GM21723 (cell line): ENCODE data around the gene KLHL22.
"Not testable (repeated sequence)": the region's sequence is repeated elsewhere in the genome, so short reads cannot be mapped to it uniquely, and the experiment has no call there.

ENCODE experiments used
- ATAC-seq: cut with Tn5 transposase; IDR thresholded peaks from one replicate; pipeline ENCODE4 v1.9.1; 2021; ENCODE audit warnings: mild to moderate bottlenecking, moderate library complexity; ENCODE audit not compliant: unreplicated experiment

KLHL22 gene, protein sequence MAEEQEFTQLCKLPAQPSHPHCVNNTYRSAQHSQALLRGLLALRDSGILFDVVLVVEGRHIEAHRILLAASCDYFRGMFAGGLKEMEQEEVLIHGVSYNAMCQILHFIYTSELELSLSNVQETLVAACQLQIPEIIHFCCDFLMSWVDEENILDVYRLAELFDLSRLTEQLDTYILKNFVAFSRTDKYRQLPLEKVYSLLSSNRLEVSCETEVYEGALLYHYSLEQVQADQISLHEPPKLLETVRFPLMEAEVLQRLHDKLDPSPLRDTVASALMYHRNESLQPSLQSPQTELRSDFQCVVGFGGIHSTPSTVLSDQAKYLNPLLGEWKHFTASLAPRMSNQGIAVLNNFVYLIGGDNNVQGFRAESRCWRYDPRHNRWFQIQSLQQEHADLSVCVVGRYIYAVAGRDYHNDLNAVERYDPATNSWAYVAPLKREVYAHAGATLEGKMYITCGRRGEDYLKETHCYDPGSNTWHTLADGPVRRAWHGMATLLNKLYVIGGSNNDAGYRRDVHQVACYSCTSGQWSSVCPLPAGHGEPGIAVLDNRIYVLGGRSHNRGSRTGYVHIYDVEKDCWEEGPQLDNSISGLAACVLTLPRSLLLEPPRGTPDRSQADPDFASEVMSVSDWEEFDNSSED

DNA sequence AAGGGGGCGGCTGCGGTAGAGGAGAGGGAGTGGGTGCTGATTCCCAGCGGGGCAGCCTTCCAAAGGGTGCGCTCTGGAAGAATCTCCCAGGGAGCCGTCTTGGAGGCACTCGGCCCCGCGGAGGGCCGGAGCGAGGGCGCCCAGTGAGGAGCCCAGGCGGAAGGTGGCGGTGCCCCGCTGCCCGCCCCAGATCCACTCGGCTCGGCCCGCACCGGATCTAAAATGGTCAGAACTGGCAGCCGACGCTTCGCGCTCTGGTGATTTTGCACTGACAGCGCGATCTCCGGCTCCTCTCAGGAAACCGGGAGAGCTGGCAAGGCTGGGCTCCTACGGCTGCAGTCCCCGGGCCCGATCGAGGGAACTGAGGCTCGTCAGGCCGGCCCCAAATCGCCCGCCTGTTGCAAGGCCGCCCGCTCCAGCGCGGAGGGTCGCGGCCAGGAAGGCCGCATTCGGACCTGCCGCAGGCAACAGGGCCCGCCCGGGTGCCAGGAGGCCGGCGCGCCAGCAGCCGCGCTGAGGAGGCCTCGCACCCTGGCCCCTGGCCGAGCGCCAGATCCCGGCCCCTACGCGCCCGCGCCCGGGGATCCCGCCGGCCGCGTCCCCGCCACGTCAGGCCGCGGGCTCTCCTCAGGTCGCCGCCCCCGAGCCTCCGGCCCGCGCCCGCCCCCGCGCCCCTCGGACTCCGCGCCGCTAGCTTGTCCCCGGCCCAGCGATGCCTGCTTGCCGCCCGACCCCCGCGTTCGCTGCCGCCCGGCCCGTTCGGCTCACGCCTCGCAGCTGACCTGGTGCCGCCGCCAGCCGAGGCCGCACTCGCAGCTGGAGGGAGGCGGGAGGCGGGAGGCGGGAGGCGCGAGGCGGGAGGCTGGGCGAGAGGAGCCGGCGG, at the start of gene KLHL22:
TSS of gene KLHL22 (minus strand) at position 818 of the 883 bp plus-strand sequence. CDS start 6,584 bp downstream, outside the sequence.
- ATAC-seq = peak; percentile 44

DNA sequence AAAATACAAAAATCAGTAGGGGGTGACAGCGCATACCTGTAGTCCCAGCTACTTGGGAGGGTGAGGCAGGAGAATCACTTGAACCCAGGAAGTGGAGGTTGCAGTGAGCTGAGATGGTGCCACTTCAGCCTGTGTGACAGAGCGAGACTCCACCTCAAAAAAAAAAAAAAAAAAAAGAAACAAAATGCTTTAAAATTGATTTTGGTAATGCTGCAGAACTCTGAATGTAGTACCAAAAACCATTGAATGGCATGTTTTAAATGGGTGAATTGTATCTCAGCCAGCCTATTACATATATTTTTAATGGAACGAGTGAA, 49.7 kb upstream of the KLHL22 start:
- ATAC-seq = not testable (repeated sequence)

DNA sequence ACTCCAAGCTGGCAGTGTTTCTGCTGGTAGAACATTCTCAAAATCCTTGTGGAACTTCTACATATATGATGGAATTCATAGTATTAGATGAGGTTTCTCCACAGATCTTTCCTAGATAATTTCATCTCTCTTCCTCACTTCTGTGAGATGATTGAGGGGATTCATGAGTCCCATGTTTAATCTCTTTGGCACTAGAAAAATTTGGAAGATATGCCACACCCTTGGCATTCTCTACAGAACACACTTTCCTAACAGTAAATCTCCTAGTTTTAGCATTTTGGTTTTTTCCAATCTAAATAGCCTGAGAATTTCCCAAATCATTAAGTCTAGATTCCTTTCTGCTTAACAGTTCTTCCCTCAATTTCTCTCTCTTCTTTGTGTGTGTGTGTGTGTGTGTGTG, 47.1 kb upstream of the KLHL22 start:
- ATAC-seq = no peak

DNA sequence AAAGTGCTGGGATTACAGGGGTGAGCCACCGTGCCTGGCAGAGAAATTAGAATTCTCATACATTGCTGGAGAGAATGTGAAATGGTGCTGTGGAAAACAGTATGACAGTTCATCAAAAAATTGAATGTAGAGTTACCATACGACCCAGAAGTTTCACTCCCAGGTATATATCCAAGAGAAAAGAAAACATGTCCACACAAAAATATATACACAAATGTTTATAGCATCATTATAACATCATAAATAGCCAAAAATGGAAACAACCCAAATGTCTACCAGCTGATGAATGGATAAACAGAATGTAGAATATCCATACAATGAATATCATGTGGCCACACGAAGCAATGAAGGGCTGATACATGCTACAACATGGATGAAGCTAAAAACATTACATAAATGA, 46.5 kb upstream of the KLHL22 start:
- ATAC-seq = no peak

DNA sequence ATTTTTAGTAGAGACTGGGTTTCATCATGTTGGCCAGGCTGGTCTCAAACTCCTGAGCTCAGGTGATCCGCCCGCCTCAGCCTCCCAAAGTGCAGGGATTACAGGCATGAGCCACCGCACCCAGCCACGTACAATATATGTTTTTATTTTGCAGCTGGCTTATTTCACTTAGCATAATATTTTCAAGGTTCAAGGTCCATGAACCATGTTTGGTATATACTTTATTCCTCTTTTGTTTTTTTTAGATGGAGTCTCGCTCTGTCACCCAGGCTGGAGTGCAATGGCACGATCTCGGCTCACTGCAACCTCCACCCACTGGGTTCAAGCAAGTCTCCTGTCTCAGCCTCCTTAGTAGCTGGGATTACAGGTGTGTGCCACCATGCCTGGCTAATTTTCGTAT, 43.3 kb upstream of the KLHL22 start:
- not testable (repeated sequence) for ATAC-seq

DNA sequence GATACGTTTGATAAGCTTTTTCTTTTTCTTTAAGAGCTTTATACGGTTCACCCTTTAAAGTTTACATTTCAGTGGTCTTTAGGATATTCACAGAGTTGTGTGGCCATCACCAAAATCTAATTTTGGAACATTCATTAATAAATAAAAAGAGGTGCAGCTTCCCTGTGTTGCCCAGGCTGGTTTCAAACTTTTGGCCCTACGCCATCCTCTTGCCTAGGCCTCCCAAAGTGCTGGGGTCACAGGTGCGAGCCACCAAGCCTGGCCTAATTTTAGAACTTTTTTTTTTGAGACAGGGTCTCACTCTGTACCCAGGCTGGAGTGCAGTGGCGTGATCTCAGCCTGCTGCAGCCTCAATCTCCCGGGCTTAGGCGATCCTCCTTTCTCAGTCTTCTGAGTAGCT, 42.4 kb upstream of the KLHL22 start:
- no peak for ATAC-seq

DNA sequence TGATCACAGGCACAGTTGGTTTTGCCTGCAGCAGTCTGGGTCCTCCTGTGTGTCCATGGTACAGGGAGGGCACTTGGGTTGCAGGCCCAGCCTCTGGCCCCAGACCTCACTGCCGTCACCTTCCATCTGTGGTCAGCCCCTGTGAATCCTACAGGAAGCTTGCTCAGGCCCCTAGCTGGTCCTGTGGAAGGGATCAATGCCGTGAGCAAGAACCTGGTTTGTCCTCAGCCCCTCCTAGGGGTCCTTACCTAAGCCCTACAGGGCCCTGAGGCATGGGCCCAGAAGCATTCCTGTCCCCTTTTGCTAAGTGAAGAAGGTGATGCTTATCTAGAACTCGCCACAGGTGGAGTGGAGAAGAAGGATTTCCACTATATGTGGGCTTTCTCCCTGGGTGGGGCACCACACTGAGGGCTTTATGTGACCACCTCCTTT, 41.7 kb upstream of the KLHL22 start:
- no peak for ATAC-seq

DNA sequence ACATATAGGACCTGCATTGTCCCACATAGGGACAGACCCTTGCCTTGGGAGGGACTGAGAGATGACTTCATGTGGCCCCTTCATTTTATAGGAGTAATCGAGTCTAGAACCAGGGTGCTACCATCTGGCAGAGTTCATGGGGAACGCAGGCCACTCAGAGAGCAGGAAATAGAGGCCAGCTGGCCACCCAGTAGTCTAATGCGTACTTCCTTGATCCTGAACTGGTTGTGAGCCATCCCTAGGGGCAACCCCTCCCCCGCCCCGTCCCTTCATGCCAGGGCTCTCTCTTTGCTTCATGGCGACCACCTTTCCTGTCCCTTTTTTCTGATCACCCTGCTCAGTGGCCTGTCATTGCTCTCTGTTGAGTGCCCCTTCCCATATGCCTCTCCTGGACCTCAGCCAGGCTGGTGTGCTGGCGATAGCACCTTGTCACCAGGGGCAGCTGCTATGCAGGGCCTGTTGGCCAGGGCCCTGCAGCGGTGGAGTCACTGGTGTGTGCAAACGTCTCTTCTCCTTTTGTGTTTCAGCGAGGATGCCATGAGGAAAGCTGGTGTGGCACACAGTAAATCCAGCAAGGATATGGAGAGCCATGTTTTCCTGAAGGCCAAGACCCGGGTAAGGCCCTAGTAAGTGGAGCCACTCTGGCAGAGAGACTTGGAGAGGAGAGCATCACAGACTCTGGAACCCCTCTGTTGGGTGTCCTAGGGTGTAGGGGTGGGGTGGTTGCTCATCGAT, 41.2 kb upstream of the KLHL22 start:
- no peak for ATAC-seq

DNA sequence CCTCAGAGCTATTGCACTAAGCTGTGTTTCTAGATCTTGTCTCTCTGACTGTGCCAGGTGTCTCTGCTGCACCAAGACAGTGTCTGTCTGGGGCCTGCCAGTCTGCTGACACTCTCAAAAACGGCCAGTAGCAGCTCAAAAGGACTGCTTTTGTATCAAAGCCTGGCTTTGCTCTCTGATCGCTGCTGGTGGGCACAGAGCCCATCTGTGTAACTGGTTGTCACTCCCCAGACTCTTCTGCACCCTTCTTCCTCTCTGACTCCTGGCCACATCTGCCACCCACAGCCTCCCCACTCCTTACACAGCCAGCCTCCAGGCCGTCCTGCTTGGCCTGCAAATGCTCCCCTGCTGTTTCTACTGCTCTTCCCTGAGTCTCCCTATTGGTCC, 38.3 kb upstream of the KLHL22 start:
- no peak for ATAC-seq

DNA sequence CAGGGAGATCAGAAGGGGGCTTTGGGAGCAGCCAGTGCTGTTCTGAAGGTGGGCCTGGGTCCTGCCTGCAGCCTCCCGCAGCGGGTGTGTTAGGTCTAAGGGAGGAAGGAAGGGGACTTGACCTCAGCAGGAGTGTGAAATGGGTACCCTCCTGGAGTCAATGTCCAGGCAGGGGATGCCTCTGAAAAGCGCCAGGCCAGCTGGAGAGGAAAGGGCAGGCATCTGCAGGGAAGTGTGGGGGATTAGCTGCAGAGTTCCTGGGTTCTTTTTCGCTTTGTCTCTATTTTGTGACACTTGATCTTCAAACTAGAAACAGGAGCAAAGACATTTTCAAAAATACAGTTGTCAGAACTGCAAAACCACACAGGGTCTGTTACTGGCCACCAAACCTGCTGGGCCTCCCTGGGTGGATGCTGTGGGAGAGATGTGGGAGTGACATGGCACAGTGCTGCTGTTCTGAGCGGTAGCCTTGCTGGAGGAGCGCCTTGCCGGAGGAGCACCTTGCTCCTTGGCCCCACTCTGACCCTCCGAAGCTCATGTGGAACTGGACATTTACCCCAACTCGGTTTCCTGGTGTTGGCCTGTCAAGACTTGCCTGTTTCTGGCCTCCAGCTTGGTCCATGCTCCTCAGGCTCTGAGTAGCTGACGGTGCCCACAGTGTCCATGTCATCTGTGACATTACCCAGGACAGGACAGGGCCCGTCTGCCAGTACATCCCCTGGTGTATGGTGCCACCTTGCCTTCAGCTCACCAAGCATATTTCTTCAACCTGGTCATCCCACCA, 37.7 kb upstream of the KLHL22 start:
- ATAC-seq = no peak

DNA sequence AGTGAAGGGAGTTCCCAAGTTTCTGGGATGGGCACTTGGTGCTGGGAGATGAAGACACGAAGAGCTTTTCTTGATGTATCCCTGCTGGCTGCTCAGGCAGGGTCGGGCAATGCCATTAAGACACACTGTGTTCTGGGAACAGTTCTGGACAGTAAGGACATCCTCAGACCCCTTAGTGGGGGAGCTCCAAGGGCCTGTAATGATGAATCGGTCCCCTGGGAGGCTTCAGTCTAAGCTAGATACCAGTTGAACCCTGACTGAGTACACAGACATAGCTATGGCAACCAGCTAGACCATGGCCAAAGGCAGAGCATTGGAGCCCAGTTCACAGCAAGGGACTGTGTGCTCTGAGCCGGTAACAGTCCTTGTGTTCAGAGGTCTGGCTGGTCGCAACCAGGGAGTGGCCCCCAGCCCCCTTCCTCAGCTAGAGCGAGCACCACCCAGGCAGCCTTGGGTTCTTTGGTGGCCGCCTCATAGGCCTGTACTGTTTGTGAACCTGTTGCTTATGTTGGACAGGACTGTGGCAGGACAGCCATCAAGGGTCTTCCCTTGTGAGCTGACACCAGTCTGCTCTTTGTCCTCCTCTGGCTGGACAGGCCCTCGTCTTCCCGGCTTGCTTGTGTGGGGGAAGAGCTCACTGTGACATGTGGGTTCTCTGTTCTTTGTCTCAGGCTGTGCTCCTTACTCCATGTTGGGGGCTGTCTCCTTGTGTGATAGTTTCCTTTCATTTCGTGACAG, 36.8 kb upstream of the KLHL22 start:
- no peak for ATAC-seq

DNA sequence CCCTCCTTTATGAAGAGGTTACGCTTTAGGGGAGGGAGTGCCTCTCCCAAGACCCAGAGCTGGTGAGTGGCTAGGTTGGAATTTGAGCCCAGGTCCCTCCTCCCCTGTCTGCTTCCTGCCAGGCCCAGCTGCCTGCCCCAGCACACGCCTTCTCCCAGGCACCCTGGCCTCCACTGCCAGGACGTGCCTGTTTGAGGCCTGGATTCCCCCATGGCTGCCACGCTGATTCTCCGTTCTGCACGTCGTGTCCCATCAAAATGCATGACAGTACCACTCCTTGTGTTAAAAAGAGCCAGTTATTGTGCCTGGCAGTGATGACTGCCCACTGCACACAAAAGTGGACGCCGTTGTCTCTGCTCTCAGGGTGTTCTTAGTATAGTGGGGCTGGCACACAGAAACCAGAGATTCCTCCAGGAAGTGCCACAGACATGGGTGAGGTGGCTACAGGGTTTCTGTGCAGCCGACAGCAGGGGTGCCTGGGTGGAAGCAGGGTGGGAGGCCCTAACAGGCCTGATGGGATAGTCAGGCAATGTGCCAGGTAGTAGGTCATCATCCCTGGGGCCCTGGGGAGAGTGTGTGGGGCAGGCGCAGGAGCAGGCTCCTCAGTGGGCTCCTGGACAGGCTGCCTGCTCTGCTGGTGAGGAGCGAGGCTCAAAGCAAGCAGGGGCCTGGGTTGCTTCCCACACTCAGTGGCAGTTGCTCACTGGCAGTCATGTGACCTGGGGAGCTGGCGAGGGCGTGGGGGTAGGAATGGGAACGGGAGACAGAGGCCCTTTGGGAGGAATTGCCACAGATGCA, 36.0 kb upstream of the KLHL22 start:
- ATAC-seq = no peak

DNA sequence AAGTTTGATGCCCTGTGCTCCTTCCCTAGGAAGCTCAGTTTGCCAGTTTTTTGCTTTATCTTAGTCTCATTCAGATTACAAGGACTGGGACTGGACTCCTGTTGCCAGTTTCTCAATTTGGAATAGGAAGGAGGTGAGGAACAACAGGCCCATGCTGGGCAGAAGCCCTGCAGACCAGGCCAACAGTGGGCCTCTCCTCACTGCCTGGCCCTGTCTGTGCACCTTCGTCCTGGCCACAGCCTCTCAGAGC, 35.5 kb upstream of the KLHL22 start:
- ATAC-seq = no peak

DNA sequence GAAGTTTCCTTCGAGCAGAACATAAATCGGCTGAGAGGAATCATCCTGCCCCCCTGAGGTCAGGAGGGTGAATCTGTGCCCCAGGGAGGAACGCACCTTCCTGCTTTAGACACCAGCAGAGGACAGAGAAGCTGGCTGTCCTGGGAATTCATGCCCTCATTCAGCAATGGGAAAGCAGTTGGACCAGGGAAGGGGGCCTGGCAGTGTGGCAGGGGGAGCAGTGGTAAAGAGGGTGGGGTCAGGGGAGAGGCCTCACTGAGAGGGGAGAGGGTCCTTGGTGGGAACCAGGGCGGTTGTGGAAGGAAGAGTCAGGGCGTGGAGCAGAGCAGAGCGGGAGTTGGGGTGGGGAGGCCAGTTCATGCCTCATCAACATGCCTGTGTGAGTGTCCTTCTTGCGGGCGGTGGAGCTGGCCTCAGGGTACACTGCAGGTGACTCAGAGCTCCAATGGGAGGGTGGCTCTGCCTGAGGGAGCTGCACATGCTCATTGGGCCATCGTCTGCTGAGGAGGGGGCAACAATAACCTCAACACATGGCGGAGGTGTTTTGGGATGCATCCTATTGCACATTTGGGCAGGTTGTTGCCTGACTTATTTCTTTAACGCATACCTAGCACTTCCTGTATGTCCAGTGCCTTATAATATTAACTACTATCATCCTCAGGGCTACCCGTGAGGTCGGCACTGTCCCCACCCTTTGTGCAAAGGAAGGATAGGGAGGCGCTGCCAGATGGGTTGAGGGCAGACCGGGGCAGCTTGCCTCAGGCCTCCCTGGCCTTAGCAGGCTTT, 35.0 kb upstream of the KLHL22 start:
- no peak for ATAC-seq

DNA sequence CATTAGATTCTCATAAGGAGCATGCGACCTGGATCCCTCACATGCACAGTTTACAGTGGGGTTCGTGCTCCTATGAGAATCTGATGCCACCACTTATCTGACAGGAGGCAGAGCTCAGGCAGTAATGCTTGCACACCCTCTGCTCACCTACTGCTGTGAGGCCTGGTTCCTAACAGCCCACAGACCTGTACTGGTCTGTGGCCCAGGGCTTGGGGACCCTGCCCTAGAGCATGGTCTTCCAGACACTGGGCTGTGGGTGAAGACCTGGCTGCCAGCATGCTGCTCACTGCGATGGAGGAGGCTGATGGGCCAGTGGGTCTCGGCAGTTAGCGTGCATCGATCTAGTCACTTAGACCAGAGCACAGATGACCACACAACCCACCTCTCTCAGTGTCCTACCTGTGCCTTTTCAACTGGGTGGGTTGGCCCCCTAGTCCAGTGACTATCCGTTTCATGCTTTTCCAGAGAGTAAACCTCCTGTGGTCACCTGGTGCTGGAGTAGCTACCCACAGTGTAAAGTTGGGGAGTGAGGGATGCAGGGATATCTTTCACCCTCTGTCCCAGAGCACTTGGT, 32.9 kb upstream of the KLHL22 start:
- ATAC-seq = no peak

DNA sequence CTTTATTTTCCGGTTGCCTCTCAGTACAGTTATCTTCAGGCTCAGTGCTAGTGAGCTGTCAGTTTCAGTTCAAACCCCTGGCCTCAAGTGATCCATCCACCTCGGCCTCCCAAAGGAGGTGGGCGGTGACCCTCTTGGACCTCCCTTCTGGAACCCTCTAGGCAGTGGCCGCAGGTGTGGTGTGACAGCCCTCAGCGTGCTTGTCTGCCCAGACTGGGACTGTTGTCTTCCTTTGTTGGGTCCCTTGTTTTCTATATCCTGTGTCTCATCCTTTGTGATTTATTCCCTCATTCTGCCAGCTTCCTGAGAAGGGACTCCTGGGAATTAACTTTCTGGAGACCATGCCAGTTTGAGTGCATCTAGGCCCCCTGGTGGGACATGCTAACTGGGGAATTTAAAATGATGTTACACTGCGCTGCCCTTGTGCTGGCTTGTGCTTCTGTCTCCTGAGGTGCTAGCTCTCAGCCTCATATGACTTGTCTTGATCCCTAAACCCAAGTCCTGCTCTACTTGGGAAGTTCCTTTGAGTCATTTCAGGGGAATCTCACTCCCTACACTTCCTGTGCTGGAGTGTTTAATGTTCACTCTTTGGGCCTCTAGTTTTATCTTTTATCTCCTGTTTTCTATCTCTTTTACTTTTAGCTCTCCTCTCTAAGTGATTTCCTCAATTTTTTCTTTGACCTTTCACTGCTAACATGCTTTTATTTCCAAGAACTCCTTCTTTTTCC, 31.2 kb upstream of the KLHL22 start:
- no peak for ATAC-seq

DNA sequence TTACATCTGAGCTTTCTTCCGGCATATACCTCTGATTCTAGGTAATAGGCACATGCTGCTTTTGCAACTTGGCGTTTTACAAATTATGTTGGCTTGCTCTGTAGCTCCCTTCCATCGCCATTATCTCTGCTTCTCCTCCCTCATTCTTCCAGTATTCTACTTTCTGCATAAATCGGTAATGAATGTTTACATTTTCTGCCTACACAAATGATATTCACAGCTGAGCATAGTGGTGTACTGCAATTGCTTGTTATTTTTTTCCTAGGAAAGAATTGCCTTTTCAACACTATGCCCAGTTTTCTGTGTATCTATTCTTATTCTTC, 30.7 kb upstream of the KLHL22 start:
- ATAC-seq = no peak
